Central memory CD4-positive, alpha-beta T cell (primary cell): ENCODE results near the gene RUVBL2.

Source experiments
- DNase-seq: peaks from one replicate; pipeline ENCODE4 v3.0.0; 2022
- total RNA-seq, 3 experiments: gene quantifications; one replicate each; lab custom pipeline; 2026; lab: John Stamatoyannopoulos, UW

The RUVBL2 gene
- 19.1 to 176 (median 37.2) reads per million in 3 experiments for total RNA-seq

DNA sequence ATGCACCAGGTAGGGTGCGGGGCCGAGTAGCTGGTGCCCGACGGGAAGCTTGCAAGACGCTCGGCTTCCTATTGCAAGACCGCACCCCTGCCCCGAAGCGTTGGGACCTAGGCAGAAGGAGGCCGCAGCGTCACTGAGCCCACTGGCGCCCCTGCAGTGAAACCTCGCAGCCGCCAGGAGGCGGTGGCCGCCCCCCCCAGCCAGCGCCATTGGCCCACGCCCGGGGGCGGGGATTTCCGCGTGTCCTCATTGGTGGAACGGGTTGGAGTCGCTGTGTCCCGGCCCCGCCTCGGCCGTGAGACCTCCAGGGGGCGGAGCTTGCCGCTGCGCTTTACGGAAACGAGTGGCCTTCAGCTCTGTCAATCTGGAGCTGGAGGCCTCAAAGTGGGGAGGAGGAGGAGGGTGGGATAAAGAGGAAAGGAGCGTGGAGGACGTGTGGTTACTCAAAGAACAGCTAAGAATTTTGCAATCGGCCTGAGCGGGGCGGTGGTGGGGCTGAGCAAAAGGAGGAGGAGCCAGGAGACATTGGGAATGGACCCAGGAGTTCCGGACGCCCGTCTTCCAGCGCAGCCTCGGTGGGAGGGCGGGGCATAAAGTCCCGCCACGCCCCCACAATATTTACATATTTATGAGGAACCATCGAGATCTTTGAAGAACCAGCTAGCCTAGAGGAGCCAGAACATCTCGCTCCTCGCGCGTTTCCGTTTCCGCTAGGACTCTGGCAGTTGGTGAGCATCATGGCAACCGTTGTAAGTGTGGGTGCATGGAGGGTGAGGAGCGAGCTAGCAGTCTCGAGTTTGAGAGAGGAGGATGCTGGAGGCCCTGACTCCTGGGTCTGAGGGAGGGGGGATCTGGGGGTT, at the start of gene RUVBL2, which contains the start of gene GYS1:
RUVBL2 (plus strand) TSS at position 713 of the 860 bp plus-strand sequence; CDS start at position 738, 25 bp downstream.
GYS1 (minus strand) TSS at position 135 of the 860 bp plus-strand sequence. CDS start 197 bp downstream, outside the sequence.
- peak; percentile 99 for DNase-seq

DNA sequence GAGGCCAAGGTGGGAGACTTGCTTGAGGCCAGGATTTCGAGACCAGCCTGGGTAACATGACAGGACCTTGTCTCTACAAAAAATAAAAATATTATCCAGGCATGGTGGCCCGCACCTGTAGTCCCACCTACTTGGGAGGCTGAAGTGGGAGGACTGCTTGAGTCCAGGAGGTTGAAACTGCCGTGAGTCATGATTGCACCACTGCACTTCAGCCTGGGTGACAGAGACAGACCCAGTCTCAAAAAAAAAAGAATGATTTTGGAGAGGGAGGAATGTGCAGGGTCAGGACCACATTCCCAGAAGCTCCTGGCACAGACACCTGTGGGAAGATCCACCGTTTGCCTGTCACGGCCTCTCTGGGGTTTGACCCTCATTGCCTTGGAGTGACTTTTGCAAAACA, 48.3 kb upstream of the RUVBL2 start:
- no peak for DNase-seq

DNA sequence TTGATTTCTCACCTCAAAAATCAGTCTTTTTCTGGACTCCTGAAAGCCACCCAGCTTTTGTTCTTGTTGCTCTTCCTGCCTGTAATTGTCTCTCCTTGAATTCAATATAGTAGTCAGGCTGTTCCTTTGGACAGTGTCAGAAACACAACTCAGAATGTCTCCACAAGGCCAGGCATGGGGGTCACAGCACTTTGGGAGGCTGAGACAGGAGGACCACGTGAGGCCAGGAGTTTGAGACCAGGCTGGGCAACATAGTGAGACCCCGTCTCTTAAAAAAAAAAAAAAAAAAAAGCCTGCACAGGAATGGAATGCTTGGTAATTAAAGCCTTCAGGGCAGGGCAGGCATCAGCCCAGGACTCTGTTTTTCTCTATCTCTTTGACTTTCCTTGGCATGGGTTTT, 47.9 kb upstream of the RUVBL2 start:
- DNase-seq: no peak

DNA sequence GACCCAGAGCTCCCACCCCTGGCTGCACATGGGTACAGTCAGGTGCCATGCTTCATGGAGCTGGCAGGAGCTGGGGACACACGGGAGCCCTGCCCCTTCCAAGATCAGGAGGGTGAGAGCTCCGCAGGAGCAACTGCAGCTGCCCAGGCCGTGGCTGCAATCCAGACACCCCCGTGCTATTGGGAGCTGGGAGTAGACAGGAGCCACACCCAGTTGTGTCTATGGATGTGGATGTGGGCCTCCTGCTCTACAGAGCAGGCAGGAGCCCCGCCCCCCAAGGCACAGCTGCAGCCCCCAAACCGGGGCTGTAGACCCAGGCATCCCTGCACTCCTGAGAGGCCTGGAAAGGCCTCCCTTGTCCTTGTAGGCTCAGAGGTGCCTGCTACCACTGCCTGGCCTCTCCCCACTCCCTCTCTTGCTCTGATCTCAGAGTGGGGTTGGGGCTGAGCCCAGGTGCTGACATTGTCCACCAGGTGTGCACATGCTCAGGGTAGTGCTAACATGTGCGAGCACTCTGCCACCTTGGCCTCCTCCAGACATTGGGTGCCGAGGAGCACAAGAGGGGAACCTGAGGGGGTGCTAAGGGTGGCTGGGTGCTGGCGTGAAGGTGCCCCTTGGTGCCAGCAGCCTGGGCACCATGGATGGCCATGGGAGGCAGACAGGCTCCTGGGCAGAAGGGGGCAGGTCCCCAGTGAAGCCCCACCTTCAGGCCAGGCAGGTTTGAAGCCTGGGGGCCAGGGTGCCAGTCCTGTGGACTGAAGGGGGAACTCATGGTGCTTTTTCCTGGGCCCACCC, 47.0 kb upstream of the RUVBL2 start:
- no peak for DNase-seq

DNA sequence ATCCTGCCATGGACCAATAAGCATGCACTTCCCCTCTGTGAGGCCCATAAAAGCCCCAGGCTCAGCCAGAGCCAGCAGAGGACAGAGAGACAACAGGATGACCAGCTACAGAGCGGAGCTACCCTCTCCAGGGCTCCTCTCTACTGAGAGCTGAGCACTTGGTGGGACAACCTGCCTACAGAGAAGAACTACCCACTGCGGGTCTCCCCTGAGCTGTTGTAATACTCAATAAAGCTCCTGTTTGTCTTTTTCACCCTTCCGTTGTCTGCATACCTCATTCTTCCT, 46.5 kb upstream of the RUVBL2 start:
- no peak for DNase-seq

DNA sequence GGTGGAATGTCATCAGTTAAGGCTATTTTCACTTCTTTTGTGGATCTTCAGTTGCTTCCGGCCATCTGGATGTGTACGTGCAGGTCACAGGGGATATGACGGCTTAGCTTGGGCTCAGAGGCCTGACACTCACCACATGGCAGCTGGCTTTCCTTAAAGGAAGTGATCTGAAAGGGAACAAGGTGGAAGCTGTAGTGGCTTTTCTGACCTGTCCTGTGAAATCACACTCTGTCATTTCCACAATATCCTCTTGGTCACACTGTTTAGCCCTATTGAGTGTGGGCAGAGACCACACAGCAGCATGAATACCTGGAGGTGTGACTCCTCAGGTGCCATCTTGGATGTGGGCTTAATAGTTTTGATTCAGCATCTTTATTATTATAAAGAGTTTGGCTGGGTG, 43.5 kb upstream of the RUVBL2 start:
- no peak for DNase-seq

DNA sequence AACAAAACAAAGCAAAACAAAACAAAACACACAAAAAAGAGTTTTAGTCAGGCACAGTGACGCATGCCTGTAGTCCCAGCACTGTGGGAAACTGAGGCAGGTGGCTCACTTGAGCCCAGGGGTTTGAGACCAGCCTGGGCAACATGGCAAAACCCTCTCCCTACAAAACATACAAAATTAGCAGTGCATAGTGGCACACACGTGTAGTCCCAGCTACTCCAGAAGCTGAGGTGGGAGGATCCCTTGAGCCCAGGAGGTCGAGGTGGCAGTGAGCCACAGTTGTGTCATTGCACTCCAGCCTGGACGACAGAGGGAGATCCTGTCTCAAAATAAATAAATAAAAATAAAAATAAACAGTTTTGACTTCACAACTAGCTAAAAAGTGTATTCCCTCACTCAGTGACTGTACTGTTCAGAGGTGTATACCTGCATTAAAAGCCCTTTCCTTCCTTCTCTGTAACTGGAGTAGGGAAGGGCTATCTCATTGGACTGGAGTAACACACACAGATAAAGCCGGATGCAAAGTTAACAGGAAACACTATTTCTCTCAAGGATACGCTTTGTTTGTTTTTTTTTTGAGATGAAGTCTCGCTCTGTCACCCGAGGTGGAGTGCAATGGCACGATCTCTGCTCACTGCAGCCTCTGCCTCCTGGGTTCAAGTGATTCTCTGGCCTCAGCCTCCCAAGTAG, 42.7 kb upstream of the RUVBL2 start:
- no peak for DNase-seq

DNA sequence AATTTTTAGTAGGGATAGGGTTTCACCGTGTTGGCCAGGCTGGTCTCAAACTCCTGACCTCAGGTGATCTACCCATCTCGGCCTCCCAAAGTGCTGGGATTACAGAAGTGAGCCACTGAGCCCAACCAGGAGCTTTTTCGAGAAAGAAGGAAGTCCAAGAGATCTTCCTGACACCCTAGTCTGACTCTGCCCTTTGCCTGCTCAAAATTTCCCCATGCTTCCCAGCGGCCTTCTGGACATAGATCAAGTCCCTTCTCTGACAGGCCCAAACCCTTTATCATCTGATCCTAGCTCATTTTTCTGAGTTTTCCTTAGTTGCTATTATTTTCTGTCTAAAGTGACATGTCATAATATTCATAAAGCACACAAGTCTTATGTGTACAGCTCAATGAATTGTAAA, 40.5 kb upstream of the RUVBL2 start:
- DNase-seq: no peak

DNA sequence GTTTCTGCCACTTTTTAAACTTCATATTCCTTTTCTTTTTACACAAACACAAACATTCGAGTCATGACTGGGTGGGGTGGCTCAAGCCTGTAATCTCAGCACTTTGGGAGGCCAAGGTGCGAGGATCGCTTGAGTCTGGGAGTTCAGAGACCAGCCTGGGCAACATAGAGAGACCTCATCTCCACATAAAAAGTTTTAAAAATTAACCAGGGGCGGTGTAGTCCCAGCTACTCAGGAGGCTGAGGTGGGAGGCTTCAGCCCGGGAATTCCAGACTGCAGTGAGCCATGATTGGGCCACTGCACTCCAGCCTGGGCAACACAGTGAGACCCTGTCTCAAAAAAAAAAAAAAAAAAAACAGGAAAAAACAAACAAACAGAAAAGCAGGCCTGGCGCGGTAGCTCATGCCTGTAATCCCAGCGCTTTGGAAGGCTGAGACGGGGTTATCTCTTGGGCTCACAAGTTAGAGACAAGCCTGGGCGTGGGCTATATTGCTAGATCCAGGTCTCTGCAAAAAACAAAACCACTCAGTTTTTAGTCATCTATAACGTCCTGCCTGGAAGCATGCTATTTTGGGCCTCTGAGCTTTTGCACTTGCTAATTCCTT, 39.6 kb upstream of the RUVBL2 start:
- no peak for DNase-seq

DNA sequence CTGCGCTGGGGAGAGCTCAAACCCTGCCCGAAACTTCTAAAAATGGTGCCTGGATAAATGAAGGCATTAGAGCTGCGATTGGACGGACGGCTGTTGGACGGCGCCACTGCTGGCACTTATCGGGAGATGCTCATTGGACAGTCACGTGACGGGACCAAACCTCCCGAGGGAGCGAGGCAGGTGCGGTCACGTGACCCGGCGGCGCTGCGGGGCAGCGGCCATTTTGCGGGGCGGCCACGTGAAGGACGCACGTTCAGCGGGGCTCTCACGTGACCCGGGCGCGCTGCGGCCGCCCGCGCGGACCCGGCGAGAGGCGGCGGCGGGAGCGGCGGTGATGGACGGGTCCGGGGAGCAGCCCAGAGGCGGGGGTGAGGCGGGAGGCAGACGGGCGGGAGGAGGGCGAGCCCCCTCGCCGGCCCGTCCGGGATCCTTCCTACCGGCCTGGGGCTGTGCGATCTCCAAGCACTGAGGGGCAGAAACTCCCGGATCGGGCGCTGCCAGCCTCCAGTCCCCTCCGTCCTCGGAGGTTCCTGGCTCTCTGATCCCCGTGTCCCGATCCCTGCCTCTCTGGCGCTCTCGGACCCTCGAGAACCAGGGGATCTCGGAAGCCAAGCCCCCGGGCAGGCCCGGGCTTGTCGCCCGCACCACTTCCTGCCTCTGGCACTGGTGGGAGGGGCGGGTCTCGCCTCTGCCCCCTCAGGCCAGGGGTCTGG, 38.9 kb upstream of the RUVBL2 start, which contains the start of gene BAX:
BAX (plus strand) TSS at position 281 of the 713 bp plus-strand sequence; CDS start at position 335, 54 bp downstream.
- peak; percentile 73 for DNase-seq

DNA sequence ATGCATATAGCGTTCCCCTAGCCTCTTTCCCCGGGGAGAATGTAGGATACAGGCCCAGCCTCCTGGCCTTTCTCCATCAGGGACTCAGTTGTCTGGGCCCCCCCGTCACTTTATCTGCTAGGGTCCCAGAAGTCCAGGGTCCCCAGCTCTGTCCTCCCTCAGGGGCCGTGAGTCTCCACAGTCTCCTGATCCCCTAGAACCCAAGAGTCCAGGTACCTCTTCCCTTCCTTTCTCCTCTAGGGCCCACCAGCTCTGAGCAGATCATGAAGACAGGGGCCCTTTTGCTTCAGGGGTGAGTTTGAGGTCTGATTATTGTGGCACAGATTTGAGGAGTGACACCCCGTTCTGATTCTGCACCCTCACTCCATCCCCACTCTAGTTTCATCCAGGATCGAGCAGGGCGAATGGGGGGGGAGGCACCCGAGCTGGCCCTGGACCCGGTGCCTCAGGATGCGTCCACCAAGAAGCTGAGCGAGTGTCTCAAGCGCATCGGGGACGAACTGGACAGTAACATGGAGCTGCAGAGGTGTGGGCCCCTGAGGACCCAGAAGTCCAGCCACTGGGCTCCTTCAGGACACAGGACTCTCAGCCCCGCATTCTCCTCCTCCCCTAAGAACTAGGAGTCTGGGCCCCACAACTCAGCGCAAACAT, 38.3 kb upstream of the RUVBL2 start:
- DNase-seq: no peak

DNA sequence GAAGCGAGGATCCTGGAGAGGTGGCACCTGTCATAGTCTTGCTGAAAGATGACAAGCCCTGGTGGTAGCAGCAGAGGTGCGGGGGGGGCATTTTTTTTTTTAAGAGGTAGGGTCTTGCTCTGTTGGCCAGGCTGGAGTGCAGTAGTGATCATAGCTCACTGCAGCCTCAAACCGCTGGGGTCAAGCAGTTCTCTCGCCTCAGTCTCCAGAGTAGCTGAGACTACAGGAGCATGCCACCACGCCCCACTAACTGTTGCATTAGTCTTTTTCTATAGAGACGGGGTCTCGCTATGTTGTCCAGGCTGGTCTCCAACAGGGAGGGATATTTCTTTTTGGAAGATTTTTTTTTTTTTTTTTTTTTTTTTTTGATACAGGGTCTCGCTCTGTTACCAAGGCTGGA, 35.7 kb upstream of the RUVBL2 start:
- DNase-seq: no peak

DNA sequence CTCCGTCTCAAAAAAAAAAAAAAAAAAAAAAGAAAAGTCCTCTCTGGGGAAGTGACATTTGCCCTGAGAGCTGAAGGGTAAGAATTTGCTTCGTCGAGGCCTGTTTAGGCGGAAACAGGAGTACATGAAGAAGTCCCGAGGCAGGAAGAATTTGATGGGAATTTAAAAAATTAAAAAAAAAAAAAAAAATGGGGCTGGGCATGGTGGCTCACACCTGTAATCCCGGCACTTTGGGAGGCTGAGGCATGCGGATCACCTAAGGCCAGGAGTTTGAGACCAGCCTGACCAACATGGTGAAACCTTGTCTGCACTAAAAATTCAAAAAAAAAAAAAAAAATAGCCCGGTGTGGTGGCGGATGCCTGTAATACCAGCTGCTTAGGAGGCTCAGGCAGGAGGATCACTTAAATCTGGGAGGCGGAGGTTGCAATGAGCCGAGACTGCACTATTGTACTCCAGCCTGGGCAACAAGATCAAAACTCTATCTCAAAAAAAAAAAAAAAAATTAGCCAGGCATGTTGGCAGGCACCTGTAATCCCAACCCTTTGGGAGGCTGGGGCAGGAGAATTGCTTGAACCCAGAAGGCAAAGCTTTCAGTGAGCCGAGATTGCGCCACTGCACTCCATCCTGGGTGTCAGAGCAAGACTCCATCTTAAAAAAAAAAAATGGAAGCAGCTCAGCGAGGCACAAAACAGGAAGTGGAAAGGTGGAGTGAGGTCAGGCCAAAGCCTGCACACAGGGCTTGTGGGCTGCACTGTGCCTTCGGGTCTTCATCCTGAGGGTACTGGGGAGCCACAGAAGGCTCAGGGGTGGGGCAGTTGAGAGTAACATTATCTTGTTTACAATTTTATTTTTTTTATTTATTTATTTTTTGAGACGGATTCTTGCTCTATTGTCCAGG, 34.1 kb upstream of the RUVBL2 start:
- no peak for DNase-seq

DNA sequence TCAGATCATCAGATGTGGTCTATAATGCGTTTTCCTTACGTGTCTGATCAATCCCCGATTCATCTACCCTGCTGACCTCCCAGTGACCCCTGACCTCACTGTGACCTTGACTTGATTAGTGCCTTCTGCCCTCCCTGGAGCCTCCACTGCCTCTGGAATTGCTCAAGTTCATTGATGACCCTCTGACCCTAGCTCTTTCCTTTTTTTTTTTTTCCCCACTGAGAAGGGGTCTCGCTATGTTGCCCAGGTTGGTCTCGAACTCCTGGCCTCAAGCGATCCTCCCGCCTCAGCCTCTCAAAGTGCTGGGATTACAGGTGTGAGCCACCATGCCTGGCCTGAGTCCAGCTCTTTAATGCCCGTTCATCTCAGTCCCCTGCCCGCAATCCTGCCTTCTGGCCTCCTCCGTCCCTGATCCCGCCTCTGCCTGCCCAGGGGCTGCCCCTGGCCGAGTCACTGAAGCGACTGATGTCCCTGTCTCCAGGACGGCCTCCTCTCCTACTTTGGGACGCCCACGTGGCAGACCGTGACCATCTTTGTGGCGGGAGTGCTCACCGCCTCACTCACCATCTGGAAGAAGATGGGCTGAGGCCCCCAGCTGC, 32.5 kb upstream of the RUVBL2 start:
- DNase-seq: no peak

DNA sequence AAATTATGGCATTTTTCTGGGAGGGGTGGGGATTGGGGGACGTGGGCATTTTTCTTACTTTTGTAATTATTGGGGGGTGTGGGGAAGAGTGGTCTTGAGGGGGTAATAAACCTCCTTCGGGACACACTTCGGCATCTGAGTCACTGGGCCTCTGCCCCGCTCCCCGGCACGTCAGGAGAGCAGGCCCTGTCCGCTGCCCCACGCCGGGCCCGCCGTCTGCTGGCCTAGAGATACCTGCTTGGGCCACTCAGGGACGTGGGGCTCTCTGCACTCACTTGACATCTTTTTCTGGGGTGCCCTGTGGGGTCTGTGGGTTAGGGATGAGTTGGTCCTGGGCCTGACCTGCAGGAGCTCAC, 32.0 kb upstream of the RUVBL2 start:
- DNase-seq: no peak

DNA sequence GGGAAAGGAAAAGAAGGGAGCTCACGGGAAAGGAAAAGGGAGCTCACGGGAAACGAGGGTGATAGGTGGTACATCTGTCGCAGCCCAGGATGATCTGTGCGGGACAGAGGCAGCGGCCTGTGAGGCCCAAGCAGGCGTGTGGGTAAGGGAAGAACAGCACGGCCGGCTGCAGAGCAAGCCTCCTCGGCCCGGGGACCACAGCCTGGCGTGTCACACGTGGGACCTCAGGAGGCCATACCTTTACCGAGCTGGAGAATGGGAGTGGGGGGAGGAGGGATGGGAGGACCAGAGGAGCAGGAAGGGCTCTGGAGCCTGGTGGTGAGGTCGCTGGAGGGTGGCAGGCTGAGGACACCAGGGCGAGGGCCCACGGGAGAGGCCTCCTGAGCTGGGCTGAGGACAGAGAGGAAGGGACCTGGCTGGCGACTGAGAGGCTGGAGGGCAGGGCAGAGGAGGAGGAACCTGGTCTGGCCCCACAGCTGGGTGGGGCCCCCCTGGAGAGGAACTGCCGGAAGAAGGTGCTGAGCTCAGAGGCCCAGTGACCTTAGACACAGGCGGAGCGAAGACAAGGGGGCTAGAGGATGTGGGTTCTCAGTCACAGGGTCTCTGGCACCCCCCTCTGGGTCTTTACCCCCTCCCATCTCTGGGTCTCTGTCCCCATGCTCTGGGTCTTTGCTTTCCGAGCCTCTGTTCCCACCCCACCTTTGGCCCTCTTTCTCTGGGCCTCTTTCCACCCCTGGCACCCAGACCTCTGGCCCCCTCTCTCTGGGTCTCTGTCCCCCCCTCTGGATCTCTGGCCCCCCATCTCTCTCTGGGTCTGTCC, 31.4 kb upstream of the RUVBL2 start:
- no peak for DNase-seq

DNA sequence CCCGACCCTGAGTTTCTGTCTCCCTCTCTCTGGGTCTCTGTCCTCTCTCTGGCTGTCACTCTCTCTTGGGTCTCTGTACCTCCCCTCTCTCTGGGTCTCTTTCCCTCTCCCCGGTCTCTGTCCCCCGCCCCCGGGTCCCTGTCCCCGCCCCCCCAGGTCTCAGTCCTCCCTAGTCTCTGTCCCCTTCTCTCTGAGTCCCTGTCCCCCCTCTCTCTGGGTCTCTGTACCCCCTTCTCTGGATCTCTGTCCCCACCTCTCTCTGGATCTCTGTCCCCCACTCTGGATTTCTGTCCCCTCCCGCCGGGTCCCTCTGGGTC, 30.9 kb upstream of the RUVBL2 start:
- no peak for DNase-seq

DNA sequence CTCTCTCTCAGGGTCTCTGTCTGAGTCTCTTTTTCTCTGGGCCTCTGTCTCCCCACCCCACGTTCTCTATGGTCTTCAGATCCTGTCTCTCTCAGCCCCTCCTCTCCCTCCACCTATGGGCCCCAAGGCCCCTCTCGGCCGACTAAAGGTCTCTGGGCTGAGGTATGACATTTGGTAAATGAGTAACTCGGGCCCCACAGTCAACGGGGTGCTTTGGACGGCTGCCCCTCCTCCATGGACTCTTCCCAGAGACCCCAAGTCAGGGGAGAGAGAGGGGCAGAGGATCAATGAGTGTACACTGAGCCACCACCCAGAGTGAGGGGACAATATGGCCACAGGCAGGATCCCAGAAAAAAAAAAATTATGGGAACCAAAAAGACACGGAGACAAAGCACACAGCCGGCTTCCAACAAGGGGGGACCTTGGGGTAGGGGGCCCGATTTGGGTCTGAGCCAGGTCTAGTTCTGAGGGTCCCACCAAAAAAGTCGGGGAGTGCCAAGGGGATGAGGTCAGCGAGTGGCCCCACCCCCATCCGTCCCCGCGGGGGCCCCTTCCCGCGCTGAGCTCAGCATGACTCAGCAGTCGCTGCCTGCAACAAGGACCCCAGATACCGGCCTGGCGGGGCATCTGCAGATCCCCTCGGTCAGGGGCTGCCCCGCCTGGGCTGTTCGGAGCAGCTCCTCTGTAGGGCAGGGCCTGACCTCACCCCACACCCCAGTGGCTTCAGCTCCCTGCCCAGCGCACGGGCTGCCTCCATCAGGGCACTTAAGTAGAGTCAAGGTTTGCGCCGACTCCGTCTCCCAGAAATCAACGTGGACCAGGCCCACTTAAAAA, 30.1 kb upstream of the RUVBL2 start:
- peak; percentile 25 for DNase-seq
